ENCODE results near the gene CRTAC1. TPM values are rescaled to one million over a fixed set of nuclear protein-coding genes. Genes with fewer than 3 reads are reported as not detected.
"Not testable (repeated sequence)": the region's sequence is repeated elsewhere in the genome, so short reads cannot be mapped to it uniquely, and the experiment has no call there.

The CRTAC1 gene
- total RNA-seq, 1 donor from 2014 or later = 0.30 TPM

DNA sequence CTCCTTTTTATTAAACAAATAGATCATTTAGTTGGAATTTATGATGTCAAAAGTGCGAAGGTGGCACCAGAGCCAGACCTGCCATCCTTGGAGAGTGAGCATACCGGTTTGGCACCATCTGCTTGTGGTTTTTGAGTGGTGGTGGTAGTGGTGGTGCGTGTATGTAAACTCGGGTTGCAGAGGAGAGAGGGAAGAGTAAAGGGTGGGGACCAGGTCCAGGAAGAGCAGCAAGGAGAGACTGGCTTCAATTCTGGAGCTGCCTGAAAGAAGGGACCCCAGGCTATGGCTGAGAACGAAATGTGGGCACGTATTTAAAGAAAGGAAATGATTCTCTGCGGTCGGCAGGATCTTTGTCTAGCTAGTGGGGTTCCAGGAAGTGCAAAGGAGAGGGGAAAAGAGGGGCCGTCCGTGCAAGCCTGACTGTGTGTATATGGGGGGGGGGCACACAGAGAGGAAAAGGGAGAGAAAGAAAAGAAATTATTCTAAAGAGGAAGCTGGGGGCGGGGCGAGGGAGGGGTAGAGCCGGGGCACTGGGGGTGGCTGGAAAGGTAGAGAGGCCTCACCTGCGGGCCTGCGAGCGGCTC is 181.2 kb downstream of the CRTAC1 start:
- Histone ChIP-seq H3K36me3 (no peaks in the 10 kb centered on the region), H3K4me1 (no peaks in the 10 kb centered on the region), H3K27ac (no peak overlapping the region), H3K4me2 (peak overlapping the region; percentile 89), H3K9ac (no peak overlapping the region), H2AFZ (replicated peaks) (no peak overlapping the region), H3F3A (ENCODE audit: low read depth) (no peaks in the 10 kb centered on the region), H3K27me3 (peaks cover 96% of the 10 kb centered on the region), H3K9me3 (ENCODE audit: low read depth) (no peaks in the 10 kb centered on the region), H4K20me1 (ENCODE audit: low read depth) (peaks cover 28% of the 10 kb centered on the region), H3K79me2 (ENCODE audit: low read depth) (no peaks in the 10 kb centered on the region), H3K4me3 (peak overlapping the region; percentile 57)
- H3K27me3 Mint-ChIP-seq (ENCODE audit: insufficient read depth, low read depth) = peaks cover 32% of the 10 kb centered on the region
- H3K4me1 Mint-ChIP-seq = peaks cover 9% of the 10 kb centered on the region
- H3K36me3 Mint-ChIP-seq = no peaks in the 10 kb centered on the region
- H3K4me3 Mint-ChIP-seq = peak overlapping the region; percentile 75
- H3K27ac Mint-ChIP-seq = no peak overlapping the region
- DNase-seq (ENCODE audit: low spot score) = no peak
- no peaks in the 10 kb centered on the region for H3K9me3 Mint-ChIP-seq
- no peak for TF ChIP-seq EZH2phosphoT487 (IDR thresholded peaks at IDR 0.05)
- TF ChIP-seq EZH2 (IDR thresholded peaks at IDR 0.05) = peak; percentile 68
- no peak for TF ChIP-seq CTCF (IDR thresholded peaks at IDR 0.05)

- no peak overlapping the region for H3K4me2 ChIP-seq
- H3K9me3 ChIP-seq (ENCODE audit: low read depth) = no peaks in the 10 kb centered on the region
- no peak for DNase-seq (ENCODE audit: low spot score)
- H3F3A ChIP-seq (ENCODE audit: low read depth) = no peaks in the 10 kb centered on the region
- H3K4me3 Mint-ChIP-seq = no peak overlapping the region
- no peaks in the 10 kb centered on the region for H3K36me3 Mint-ChIP-seq
- H3K4me1 ChIP-seq = no peaks in the 10 kb centered on the region
- no peak overlapping the region for H2AFZ ChIP-seq (replicated peaks)
- peaks cover 11% of the 10 kb centered on the region for H4K20me1 ChIP-seq (ENCODE audit: low read depth)
- peaks cover 54% of the 10 kb centered on the region for H3K27me3 ChIP-seq
- no peaks in the 10 kb centered on the region for H3K36me3 ChIP-seq
- peaks cover 5% of the 10 kb centered on the region for H3K4me1 Mint-ChIP-seq
- TF ChIP-seq EZH2 (IDR thresholded peaks at IDR 0.05) (no peak), EZH2phosphoT487 (IDR thresholded peaks at IDR 0.05) (no peak)
- H3K79me2 ChIP-seq (ENCODE audit: low read depth) = no peaks in the 10 kb centered on the region
- H3K27ac ChIP-seq = no peak overlapping the region
- H3K4me3 ChIP-seq = no peak overlapping the region
- no peak overlapping the region for H3K9ac ChIP-seq
- H3K9me3 Mint-ChIP-seq = peaks cover 4% of the 10 kb centered on the region
- peaks cover 13% of the 10 kb centered on the region for H3K27me3 Mint-ChIP-seq (ENCODE audit: insufficient read depth, low read depth)
- no peak overlapping the region for H3K27ac Mint-ChIP-seq
Measured at GRCh38 chr10:97844678-97845077, 185.7 kb downstream of the CRTAC1 start.

DNA sequence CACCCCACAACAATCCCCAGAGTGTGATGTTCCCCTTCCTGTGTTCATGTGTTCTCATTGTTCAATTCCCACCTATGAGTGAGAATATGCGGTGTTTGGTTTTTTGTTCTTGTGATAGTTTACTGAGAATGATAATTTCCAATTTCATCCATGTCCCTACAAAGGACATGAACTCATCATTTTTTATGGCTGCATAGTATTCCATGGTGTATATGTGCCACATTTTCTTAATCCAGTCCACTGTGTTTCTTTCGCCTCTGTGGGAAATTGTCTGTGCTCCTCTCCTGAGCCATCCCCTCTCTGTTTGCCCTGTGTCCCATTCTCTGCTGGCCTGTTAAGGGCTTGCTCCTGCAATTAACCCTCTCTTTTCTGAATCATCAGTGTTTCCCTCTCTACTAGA is 186.4 kb downstream of the CRTAC1 start:
- H3K27me3 ChIP-seq = peaks cover 47% of the 10 kb centered on the region
- H3K4me2 ChIP-seq; DNase-seq (ENCODE audit: low spot score); H3K36me3 ChIP-seq; H3K4me3 ChIP-seq; H3F3A ChIP-seq (ENCODE audit: low read depth); H3K36me3 Mint-ChIP-seq; H2AFZ ChIP-seq (replicated peaks); H3K4me1 Mint-ChIP-seq; H3K4me1 ChIP-seq; H3K9me3 ChIP-seq (ENCODE audit: low read depth); H3K4me3 Mint-ChIP-seq; H3K27ac ChIP-seq; H3K27me3 Mint-ChIP-seq (ENCODE audit: insufficient read depth, low read depth); H3K9me3 Mint-ChIP-seq; H3K9ac ChIP-seq; H3K27ac Mint-ChIP-seq; H4K20me1 ChIP-seq (ENCODE audit: low read depth); H3K79me2 ChIP-seq (ENCODE audit: low read depth): not testable (repeated sequence)

DNA sequence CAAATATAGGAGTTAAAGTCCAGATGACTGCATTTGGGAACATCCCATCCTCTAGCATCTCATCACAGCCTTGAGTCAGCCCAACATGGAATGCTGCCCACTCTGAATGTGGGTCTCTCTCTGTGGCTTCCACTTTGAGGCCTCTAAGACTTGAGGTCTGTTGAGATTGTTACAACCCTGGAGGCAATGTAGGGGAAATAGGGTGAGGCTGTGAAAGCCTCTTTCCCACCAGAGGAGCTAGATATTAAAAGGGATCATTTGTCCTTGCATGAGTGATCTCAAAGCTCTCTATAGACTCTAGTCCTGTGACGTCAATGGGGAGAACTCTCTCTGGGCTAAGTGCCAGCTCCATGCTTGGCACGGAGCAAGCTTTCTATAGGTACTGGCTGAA is 187.1 kb downstream of the CRTAC1 start:
- peaks cover 44% of the 10 kb centered on the region for H3K27me3 ChIP-seq
- H3K27me3 Mint-ChIP-seq (ENCODE audit: insufficient read depth, low read depth) = peaks cover 2% of the 10 kb centered on the region
- TF ChIP-seq CTCF (IDR thresholded peaks at IDR 0.05) (no peak), EZH2 (IDR thresholded peaks at IDR 0.05) (no peak), EZH2phosphoT487 (IDR thresholded peaks at IDR 0.05) (no peak)
- H3K4me3 Mint-ChIP-seq = no peak overlapping the region
- no peaks in the 10 kb centered on the region for H3F3A ChIP-seq (ENCODE audit: low read depth)
- no peak overlapping the region for H3K4me2 ChIP-seq
- H3K36me3 Mint-ChIP-seq = no peaks in the 10 kb centered on the region
- H3K27ac ChIP-seq = no peak overlapping the region
- H2AFZ ChIP-seq (replicated peaks) = no peak overlapping the region
- H3K9ac ChIP-seq = no peak overlapping the region
- no peaks in the 10 kb centered on the region for H3K79me2 ChIP-seq (ENCODE audit: low read depth)
- no peaks in the 10 kb centered on the region for H3K36me3 ChIP-seq
- no peak overlapping the region for H3K4me3 ChIP-seq
- DNase-seq (ENCODE audit: low spot score) = no peak
- H3K4me1 ChIP-seq = no peaks in the 10 kb centered on the region
- H3K27ac Mint-ChIP-seq = no peak overlapping the region
- peaks cover 4% of the 10 kb centered on the region for H3K9me3 Mint-ChIP-seq
- no peaks in the 10 kb centered on the region for H4K20me1 ChIP-seq (ENCODE audit: low read depth)
- H3K9me3 ChIP-seq (ENCODE audit: low read depth) = no peaks in the 10 kb centered on the region
- H3K4me1 Mint-ChIP-seq = no peaks in the 10 kb centered on the region
